ENCODE data around the gene CHST7.

CHST7 gene

DNA sequence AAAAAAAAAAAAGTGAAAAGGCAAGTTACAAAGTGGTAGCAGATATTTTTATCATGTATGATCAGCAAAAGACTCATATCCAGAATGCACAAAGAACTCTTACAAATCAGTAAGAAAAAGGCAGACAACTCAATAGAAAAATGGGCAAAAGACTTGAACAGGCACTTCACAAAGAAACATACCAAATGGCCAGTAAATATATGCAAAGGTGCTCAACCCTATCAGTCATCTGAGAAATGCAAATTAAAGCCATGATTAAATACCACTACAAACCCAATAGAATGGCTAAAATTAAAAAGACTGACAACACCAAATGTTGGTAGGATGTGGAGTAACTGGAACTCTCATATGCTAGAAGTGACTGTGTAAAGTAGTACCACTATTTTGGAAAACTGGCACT is 45.4 kb downstream of the CHST7 start:
- H3K36me3 Mint-ChIP-seq (ENCODE audit: low read depth): peaks cover 7% of the 10 kb centered on the region
- no peak overlapping the region for H3K4me3 Mint-ChIP-seq
- H3K4me1 Mint-ChIP-seq: peaks cover 7% of the 10 kb centered on the region
- H3K27me3 Mint-ChIP-seq (ENCODE audit: low read depth): no peaks in the 10 kb centered on the region
- peaks cover 15% of the 10 kb centered on the region for H3K9me3 Mint-ChIP-seq
- no peak overlapping the region for H3K27ac Mint-ChIP-seq
- TF ChIP-seq, protein P1, sequence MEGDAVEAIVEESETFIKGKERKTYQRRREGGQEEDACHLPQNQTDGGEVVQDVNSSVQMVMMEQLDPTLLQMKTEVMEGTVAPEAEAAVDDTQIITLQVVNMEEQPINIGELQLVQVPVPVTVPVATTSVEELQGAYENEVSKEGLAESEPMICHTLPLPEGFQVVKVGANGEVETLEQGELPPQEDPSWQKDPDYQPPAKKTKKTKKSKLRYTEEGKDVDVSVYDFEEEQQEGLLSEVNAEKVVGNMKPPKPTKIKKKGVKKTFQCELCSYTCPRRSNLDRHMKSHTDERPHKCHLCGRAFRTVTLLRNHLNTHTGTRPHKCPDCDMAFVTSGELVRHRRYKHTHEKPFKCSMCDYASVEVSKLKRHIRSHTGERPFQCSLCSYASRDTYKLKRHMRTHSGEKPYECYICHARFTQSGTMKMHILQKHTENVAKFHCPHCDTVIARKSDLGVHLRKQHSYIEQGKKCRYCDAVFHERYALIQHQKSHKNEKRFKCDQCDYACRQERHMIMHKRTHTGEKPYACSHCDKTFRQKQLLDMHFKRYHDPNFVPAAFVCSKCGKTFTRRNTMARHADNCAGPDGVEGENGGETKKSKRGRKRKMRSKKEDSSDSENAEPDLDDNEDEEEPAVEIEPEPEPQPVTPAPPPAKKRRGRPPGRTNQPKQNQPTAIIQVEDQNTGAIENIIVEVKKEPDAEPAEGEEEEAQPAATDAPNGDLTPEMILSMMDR (IDR thresholded peaks at IDR 0.05; ENCODE audit: unreplicated experiment in 3 of 3): no peak

- Mint-ChIP-seq H3K9me3 (peaks cover 15% of the 10 kb centered on the region), H3K27ac (no peak overlapping the region), H3K36me3 (ENCODE audit: low read depth) (peaks cover 7% of the 10 kb centered on the region), H3K27me3 (ENCODE audit: low read depth) (no peaks in the 10 kb centered on the region), H3K4me3 (no peak overlapping the region), H3K4me1 (peaks cover 7% of the 10 kb centered on the region)
- TF ChIP-seq, protein P1 (IDR thresholded peaks at IDR 0.05; ENCODE audit: unreplicated experiment in 3 of 3): no peak
Observed at GRCh38 chrX:46620505-46620904, 46.9 kb downstream of the CHST7 start.

DNA sequence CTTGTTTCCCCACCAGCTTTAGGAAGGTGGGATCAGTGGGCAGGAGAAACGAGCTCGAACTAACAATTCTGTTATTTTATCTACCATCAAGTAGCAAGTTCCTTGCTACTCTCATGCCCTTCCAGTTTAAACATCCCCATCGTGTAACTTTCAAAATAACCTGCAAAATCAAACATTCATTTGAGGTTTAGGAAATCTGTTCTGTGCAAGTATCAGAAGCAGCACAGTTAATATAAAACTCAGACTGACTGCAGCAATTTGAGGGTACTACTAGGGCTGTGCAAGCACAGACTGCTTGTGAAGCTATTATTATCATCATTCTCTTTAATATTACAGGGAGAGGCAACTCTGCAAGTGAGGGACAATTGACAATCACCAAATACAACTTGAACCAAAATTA is 48.0 kb downstream of the CHST7 start:
- TF ChIP-seq, protein P1 (IDR thresholded peaks at IDR 0.05; ENCODE audit: unreplicated experiment in 3 of 3): no peak
- Mint-ChIP-seq H3K4me1 (peaks cover 7% of the 10 kb centered on the region), H3K27me3 (ENCODE audit: low read depth) (no peaks in the 10 kb centered on the region), H3K4me3 (no peak overlapping the region), H3K9me3 (peaks cover 15% of the 10 kb centered on the region), H3K27ac (no peak overlapping the region), H3K36me3 (ENCODE audit: low read depth) (peaks cover 8% of the 10 kb centered on the region)

DNA sequence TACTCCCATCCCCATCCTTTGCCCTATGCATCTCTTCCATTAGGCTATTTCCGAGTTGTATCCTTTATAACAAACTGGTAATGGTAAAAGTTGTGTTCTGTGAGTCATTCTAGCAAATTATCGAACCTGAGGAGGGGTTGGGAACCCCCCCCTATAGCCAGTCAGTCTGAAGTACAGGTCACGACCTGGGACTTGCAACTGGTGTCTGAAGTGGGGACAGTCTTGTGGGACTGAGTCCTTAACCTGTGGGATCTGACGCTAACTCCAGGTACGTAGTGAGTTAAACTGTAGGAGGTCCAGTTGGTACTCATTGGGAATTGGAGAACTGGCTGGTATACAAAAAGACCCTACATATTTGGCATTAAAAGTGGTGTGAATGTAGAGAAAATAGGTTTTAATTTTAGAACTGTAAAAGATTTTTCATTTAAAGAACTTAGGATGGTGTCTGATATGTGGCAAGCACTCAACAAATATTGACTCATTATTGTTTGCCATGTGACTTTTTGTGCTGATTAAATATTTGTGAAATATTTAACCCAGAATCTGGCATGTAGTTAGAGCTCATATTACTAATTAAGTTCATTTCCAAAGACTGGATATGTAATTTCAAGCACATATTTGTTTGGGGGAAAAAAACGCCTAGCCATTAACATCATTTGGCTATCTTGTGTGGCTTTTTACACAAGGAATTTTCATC is 50.7 kb downstream of the CHST7 start:
- H3K27ac Mint-ChIP-seq: no peak overlapping the region
- peaks cover 4% of the 10 kb centered on the region for H3K36me3 Mint-ChIP-seq (ENCODE audit: low read depth)
- H3K27me3 Mint-ChIP-seq (ENCODE audit: low read depth): no peaks in the 10 kb centered on the region
- TF ChIP-seq, protein P1 (IDR thresholded peaks at IDR 0.05; ENCODE audit: unreplicated experiment in 3 of 3): no peak
- peaks cover 22% of the 10 kb centered on the region for H3K4me1 Mint-ChIP-seq
- peaks cover 3% of the 10 kb centered on the region for H3K9me3 Mint-ChIP-seq
- H3K4me3 Mint-ChIP-seq: no peak overlapping the region

DNA sequence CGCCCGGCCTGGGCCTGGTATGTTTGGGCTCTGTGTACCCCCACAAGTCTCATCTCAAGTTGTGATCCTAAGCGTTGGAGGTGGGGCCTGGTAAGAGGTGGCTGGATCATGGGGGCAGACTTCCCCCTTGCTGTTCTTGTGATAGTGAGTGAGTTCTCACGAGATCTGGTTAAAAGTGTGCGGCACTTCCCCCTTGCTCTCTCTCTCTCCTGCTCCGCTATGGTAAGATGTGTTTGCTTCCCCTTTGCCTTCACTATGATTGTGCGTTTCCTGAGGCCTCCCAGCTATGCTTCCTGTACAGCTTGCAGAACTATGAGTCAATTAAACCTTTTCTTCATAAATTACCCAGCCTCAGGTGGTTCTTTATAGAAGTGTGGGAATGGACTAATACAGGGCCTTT is 53.0 kb downstream of the CHST7 start:
- H3K9me3 Mint-ChIP-seq: peaks cover 3% of the 10 kb centered on the region
- H3K4me1 Mint-ChIP-seq: peaks cover 19% of the 10 kb centered on the region
- peaks cover 4% of the 10 kb centered on the region for H3K36me3 Mint-ChIP-seq (ENCODE audit: low read depth)
- H3K27me3 Mint-ChIP-seq (ENCODE audit: low read depth): no peaks in the 10 kb centered on the region
- no peak overlapping the region for H3K4me3 Mint-ChIP-seq
- H3K27ac Mint-ChIP-seq: no peak overlapping the region
- TF ChIP-seq, protein P1 (IDR thresholded peaks at IDR 0.05; ENCODE audit: unreplicated experiment in 3 of 3): no peak

- Mint-ChIP-seq H3K4me3 (no peak overlapping the region), H3K4me1 (peaks cover 15% of the 10 kb centered on the region), H3K27ac (no peak overlapping the region), H3K27me3 (ENCODE audit: low read depth) (no peaks in the 10 kb centered on the region), H3K36me3 (ENCODE audit: low read depth) (peaks cover 4% of the 10 kb centered on the region), H3K9me3 (peaks cover 5% of the 10 kb centered on the region)
- TF ChIP-seq, protein P1 (IDR thresholded peaks at IDR 0.05; ENCODE audit: unreplicated experiment in 3 of 3): no peak
Observed at GRCh38 chrX:46627062-46627461, 53.5 kb downstream of the CHST7 start.
